NCI-H128 (cell line): ENCODE data around the gene HCFC1R1.

ENCODE experiments used
- DNase-seq: peaks from one replicate; lab custom pipeline; 2025; ENCODE audit not compliant: unreplicated experiment; lab: John Stamatoyannopoulos, UW

Gene HCFC1R1

DNA sequence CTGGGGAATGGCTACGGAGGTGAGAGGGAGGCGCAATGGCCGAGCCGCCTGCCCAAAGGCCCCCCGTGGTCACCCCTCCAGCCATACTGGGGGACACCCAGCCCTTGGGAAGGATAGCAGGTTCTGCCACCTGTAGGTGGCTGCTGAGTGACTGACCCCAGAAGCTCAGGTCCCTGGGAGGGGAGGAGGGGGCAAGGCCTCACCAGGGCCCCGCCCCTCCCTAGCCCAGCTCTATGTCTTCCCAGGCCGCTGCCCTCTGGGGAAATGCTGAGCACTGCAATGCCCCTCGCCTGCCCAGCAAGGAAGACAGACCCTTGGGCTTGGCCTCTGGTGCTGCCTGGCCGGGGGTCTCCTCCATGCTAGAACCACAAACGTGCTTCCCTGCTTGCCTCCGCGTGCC, 22.4 kb downstream of the HCFC1R1 start:
- no peak for DNase-seq

GRCh38 chr16:3000540-3000939, 23.2 kb downstream of the HCFC1R1 start:
- DNase-seq: no peak

- no peak for DNase-seq
Observed at GRCh38 chr16:2999929-3000328, 23.8 kb downstream of the HCFC1R1 start.

- no peak for DNase-seq
Observed at GRCh38 chr16:2996298-2996697, 27.4 kb downstream of the HCFC1R1 start.

- DNase-seq: no peak
Observed at GRCh38 chr16:2992383-2993081, 31.2 kb downstream of the HCFC1R1 start.

DNA sequence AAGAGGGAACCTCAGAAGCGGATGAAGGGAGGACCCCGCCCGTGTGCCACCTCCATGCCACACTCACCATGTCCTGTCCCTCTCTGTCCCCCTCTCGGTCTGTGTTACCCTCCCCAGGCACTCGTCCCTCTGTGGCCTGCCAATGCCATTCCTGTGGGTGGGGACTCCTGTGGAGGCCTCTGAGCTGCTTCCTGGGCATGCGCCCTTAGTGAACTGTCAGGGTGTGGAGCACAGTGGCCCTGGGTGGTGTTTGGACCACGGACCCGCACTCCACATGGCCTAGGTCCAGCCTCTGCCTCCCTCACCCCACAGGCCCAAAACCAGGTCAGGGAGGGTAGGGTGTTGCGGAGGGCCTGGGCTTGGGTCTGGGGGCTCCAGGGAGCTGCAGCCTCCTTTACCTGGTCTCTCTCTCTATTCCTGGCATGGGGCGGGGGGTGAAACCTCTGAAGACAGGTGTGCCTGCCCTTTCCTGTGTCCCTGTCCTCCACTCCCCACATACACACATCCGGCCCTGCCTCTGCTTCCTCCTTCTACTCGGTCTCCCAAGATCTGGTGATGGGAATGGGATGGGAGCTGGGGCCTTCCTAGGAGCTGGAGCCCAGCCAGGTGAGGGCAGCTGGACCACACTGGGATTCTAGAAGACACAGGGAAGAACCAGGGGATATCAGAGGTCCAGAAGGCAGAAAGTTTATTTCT, 32.0 kb downstream of the HCFC1R1 start:
- DNase-seq: no peak

- DNase-seq: no peak
Observed at GRCh38 chr16:2990891-2991290, 32.9 kb downstream of the HCFC1R1 start.

DNA sequence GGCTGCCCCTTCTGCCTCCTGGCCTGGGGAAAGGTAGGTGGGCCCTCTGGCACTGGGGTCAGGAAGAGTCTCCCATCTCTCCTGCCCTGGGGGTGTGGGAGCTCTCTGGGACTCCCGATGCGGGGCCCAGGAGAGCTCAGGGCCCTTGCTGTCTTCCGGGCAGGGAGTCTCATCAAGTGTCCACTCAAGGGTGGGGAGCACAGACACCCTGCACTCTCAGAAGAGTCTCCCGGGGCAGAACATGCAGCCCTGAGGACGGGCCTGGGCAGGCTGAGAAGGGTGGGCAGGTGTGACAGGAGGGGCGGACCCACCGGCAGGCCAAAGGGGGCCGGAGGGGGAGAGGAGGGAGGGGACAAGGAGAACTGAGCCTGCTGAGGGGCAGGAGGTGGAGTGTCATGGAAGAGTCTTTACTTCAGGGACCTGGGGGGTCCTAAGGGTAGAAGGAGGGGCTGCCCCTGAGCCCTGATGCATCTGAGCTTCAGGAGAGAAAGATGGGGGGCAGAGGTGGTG, 35.1 kb downstream of the HCFC1R1 start:
- no peak for DNase-seq

GRCh38 chr16:2987833-2988232, 35.9 kb downstream of the HCFC1R1 start:
- no peak for DNase-seq

- no peak for DNase-seq
Observed at GRCh38 chr16:2987286-2987685, 36.5 kb downstream of the HCFC1R1 start.

DNA sequence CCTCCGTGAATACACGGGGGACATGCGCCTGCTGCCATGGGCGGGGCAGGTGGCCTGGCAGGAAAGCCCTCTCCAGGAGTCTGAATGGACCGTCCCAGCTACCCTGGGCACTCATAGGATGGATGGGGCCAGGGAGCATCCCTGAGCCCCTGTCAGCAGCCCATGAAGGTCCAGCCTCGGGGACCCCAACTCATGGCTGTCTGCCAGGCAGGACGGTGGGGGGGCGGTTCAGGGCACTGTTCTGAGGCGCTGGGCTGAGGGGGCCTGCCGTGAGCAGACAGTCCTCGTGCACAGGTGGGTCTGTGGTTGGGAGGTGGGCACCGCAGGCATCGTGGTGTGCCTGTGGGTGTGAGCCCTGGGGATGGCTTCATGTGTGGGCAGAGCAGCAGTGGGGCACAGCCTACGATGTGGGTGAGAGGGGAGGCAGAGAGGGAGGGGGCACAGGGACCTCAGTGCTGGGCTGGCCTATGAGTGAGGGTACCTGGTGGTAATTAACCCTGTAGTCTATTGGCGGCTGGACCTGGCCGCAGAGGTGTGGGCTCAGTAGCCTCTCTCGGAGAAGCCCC, 37.0 kb downstream of the HCFC1R1 start:
- DNase-seq: no peak

- no peak for DNase-seq
Observed at GRCh38 chr16:2985893-2986355, 37.8 kb downstream of the HCFC1R1 start.

DNA sequence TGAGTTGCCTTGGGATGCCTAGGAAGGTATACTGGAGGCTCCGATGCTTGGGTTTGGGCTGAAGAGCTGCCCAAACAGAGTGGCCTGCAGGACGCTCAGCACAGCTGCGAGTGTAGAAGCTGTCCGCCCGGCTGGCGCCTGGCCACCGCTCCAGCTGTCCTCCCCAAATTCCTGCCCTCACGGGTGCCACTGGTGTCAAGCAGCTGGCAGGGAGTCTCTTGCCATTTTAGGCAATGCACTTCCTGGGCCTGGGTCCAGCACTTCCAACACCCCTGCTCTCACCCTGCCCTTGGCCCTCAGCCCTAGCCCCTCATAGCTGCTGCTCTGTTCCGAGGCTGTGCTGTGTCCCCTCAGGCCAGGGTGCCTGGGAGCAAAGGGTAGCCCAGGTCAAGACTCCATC, 38.3 kb downstream of the HCFC1R1 start:
- no peak for DNase-seq

GRCh38 chr16:2983706-2984136, 40.0 kb downstream of the HCFC1R1 start:
- DNase-seq: peak; percentile 51

GRCh38 chr16:2982402-2982801, 41.3 kb downstream of the HCFC1R1 start:
- no peak for DNase-seq

GRCh38 chr16:2981899-2982250, 41.9 kb downstream of the HCFC1R1 start:
- no peak for DNase-seq

- DNase-seq: no peak
Observed at GRCh38 chr16:2981177-2981898, 42.4 kb downstream of the HCFC1R1 start.

DNA sequence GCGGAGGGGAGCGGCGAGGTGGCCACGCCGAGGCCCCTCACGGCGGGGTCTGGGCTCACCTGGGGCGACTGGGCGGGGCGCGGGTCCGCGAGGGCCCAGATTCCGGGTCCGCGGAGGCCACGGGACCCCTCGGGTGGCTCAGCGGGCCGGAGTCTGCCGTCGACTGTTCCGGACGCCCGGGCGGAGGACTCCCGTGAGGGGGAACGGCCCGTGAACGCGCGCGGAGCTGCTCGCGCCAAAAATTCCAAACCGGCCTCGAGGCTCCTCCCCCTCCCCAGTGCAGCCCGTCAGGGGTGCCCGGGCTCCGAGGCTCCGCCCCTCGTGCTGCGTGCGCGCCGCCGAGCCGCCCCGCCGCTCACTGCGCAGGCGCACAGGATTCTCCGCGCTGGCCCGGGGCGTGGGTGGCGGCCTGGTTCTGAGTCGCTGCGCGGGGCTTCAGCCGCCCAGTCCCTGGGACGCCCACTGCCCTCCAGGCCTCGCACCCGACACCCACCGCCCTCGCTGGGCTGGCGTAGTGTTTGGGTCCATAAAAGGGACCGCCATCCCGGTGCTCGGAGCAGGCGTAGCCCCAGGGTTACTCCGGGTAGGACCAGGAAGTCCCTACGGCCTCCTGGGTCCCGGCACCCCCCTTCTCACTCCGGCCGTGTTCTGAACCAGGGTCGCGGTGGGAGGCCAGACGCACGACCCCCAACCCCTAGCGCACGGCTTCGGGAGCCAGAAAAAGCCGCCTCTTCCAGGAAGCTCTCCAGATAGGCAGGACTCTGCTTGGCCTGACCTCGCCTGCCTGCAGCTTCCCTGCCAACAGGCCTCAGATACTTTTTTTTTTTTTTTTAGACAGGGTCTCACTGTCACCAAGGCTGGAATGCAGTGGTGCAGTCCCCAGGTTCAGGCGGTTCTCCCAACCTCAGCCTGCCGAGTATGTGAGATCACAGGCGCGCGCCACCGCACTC, 43.2 kb downstream of the HCFC1R1 start, which contains the start of gene PKMYT1:
Gene PKMYT1, minus strand, starts transcription at position 220 of the 950 bp plus-strand sequence. CDS start 789 bp downstream, outside the sequence.
- peak; percentile 46 for DNase-seq

- DNase-seq: no peak
Observed at GRCh38 chr16:2979669-2980226, 44.0 kb downstream of the HCFC1R1 start.

DNA sequence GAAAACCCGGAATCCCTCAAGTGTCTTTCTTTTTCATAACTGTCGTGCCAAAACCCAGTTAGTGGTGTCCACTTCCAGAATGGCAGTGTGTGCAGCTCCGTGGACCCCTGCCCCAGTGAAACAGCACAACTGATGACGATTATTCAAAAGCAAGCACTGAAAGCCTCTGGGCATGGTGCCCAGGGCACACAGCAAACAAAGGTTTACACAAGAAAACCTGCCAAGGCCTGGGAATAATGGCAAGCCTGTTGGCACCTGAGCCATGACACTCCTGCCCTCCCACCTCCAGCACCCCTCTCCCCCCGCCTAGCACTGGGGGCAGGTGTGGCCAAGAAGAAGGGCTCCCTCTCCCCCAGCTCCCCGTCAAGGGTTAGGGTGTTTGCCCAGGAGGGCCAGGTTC, 46.3 kb downstream of the HCFC1R1 start:
- DNase-seq: peak; percentile 28
